ENCODE measurements around the gene SH3BP2.

DNA sequence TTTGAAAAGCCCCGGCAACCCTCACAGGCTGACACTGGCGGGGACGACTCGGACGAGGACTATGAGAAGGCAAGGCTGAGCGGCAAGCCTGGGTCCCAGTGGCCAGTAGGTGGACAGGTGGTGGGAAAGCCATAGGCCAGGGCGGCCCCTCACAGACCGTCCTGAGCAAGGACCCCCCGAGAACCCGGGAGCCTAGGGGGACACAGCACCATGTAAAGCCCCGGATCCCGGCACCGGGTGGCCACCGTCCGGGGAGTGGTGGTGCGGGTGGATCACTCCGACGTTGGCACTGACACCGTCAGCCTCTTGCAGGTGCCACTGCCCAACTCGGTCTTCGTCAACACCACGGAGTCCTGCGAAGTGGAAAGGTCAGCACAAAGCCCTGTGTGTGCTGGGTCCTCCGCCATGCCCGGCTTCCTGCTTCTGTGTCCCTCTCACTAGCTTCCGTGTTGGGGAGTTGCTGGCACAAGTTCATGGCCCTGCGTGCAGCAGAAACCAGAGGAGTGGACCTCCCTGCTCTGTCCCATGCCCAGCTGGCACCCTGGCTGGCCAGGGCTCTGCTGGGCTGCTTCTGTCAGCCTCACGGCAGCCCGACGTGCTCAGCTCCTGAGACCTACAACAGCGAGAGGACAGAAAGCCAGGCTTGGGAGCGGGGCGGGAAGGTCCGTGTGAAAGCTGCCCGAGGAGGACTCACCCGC lies 38.9 kb downstream of the SH3BP2 start:
- TF ChIP-seq, protein P1, sequence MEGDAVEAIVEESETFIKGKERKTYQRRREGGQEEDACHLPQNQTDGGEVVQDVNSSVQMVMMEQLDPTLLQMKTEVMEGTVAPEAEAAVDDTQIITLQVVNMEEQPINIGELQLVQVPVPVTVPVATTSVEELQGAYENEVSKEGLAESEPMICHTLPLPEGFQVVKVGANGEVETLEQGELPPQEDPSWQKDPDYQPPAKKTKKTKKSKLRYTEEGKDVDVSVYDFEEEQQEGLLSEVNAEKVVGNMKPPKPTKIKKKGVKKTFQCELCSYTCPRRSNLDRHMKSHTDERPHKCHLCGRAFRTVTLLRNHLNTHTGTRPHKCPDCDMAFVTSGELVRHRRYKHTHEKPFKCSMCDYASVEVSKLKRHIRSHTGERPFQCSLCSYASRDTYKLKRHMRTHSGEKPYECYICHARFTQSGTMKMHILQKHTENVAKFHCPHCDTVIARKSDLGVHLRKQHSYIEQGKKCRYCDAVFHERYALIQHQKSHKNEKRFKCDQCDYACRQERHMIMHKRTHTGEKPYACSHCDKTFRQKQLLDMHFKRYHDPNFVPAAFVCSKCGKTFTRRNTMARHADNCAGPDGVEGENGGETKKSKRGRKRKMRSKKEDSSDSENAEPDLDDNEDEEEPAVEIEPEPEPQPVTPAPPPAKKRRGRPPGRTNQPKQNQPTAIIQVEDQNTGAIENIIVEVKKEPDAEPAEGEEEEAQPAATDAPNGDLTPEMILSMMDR (IDR thresholded peaks at IDR 0.05) = no peak
- no peak for TF ChIP-seq POLR2AphosphoS5 (IDR thresholded peaks at IDR 0.05)
